HepG2 (cell line): ENCODE measurements around the gene ABHD2. TPM values are rescaled to one million over a fixed set of nuclear protein-coding genes. Genes with fewer than 3 reads are reported as not detected.

Experiments used
- CENPBD1 ChIP-seq: sonication (generic); formaldehyde crosslinking; IDR thresholded peaks from 2 replicates; pipeline ENCODE4 v1.8.0; 2022; ENCODE audit warnings: missing genetic modification reagents, low read depth, mild to moderate bottlenecking, borderline replicate concordance
- CENPT ChIP-seq: sonication (generic); formaldehyde crosslinking; IDR thresholded peaks from 2 replicates; pipeline ENCODE4 v1.8.0; 2022; ENCODE audit warnings: low read depth, mild to moderate bottlenecking, moderate library complexity, missing genetic modification reagents
- DMTF1 ChIP-seq: sonication (generic); formaldehyde crosslinking; IDR thresholded peaks from 2 replicates; pipeline ENCODE4 v1.4.0; 2020; ENCODE audit warnings: mild to moderate bottlenecking, missing genetic modification reagents
- DNMT1 ChIP-seq: sonication (generic); formaldehyde crosslinking; IDR thresholded peaks from 2 replicates; pipeline ENCODE4 v1.5.1; 2020; ENCODE audit warnings: mild to moderate bottlenecking, missing genetic modification reagents
- EP300 ChIP-seq, 3 experiments: sonication (generic) in 1 of 3; formaldehyde crosslinking in 1 of 3; IDR thresholded peaks; 2 replicates each; pipeline versions ENCODE4 v1.5.1 to v1.6.1; 2011 to 2020; ENCODE audit warnings: low read depth in 2 of 3, low read length in 2 of 3, borderline replicate concordance in 1 of 3, improper control_type of control experiment in 1 of 3, mild to moderate bottlenecking in 1 of 3, missing genetic modification reagents in 1 of 3, moderate library complexity in 1 of 3
- FOXA3 ChIP-seq: IDR thresholded peaks from 2 replicates; pipeline ENCODE4 v1.6.1; 2016; ENCODE audit warnings: missing genetic modification reagents, missing compliant biosample characterization
- HOMEZ ChIP-seq: IDR thresholded peaks from 2 replicates; pipeline ENCODE4 v1.6.1; 2016; ENCODE audit warnings: low read depth
- JUND ChIP-seq: sonication (generic); formaldehyde crosslinking; IDR thresholded peaks from 2 replicates; pipeline ENCODE4 v1.8.0; 2022; ENCODE audit warnings: mild to moderate bottlenecking, missing genetic modification reagents
- MYC ChIP-seq: sonication (generic); formaldehyde crosslinking; IDR thresholded peaks from 2 replicates; pipeline ENCODE4 v1.9.0; 2021; ENCODE audit warnings: missing genetic modification reagents, borderline replicate concordance
- NFATC3 ChIP-seq: sonication (generic); formaldehyde crosslinking; IDR thresholded peaks from 2 replicates; pipeline ENCODE4 v1.5.1; 2020; ENCODE audit warnings: mild to moderate bottlenecking, missing genetic modification reagents
- NFE2 ChIP-seq: sonication (generic); formaldehyde crosslinking; IDR thresholded peaks from 2 replicates; pipeline ENCODE4 v1.4.0; 2020; ENCODE audit warnings: missing genetic modification reagents
- PPARG ChIP-seq: conservative IDR thresholded peaks from 2 replicates; pipeline ENCODE4 v1.6.1; 2016; ENCODE audit warnings: missing biosample characterization, missing genetic modification reagents
- RBFOX2 ChIP-seq: fragments of 200-400 bp; formaldehyde crosslinking; IDR thresholded peaks from 2 replicates; pipeline ENCODE4 v1.6.1; 2017; ENCODE audit warnings: low read depth, mild to moderate bottlenecking, low read length
- RBM22 ChIP-seq: fragments of 200-400 bp; formaldehyde crosslinking; optimal IDR thresholded peaks from 2 replicates; pipeline ENCODE3; 2017; ENCODE audit warnings: mild to moderate bottlenecking, low read length, moderate library complexity
- SIX4 ChIP-seq: sonication (generic); formaldehyde crosslinking; IDR thresholded peaks from 2 replicates; pipeline ENCODE4 v1.4.0; 2020; ENCODE audit warnings: missing genetic modification reagents
- THAP11 ChIP-seq: IDR thresholded peaks from 2 replicates; pipeline ENCODE4 v1.6.1; 2016; ENCODE audit warnings: missing biosample characterization, missing genetic modification reagents
- TRAFD1 ChIP-seq: sonication (generic); formaldehyde crosslinking; IDR thresholded peaks from 2 replicates; pipeline ENCODE4 v1.5.1; 2020; ENCODE audit warnings: missing genetic modification reagents, mild to moderate bottlenecking, borderline replicate concordance
- ZBTB26 ChIP-seq: IDR thresholded peaks from 2 replicates; pipeline ENCODE4 v1.6.1; 2016; ENCODE audit warnings: missing compliant biosample characterization, missing genetic modification reagents, borderline replicate concordance
- ZFP90 ChIP-seq: sonication (generic); formaldehyde crosslinking; IDR thresholded peaks from 2 replicates; pipeline ENCODE4 v1.8.0; 2022; ENCODE audit warnings: missing genetic modification reagents, mild to moderate bottlenecking, inconsistent platforms, borderline replicate concordance
- ZNF614 ChIP-seq: IDR thresholded peaks from 2 replicates; pipeline ENCODE4 v1.6.1; 2018; ENCODE audit warnings: missing biosample characterization, missing genetic modification reagents, inconsistent platforms, borderline replicate concordance
- ZSCAN21 ChIP-seq: sonication (generic); formaldehyde crosslinking; IDR thresholded peaks from 2 replicates; pipeline ENCODE4 v1.8.0; 2022; ENCODE audit warnings: mild to moderate bottlenecking, missing genetic modification reagents, moderate library complexity, borderline replicate concordance
- polyA plus RNA-seq, 8 experiments: library from polyadenylated mRNA; depleted of rRNA in 3 of 8; stranded (reverse) in 7 of 8; unstranded in 1 of 8; fragments of >200 nt; fragmentation: Illumina TruSeq in 4 of 8; extraction: Trizol in 4 of 8; gene quantifications; 2 replicates each; pipeline versions ENCODE4 v1.2.1 to v1.2.3, GENCODE V29; 2011 to 2016; ENCODE audit warnings: low read depth in 4 of 8, missing spikeins in 1 of 8, mixed read lengths in 1 of 8; ENCODE audit not compliant: insufficient read depth in 1 of 8
- total RNA-seq, 5 experiments: library from RNA; depleted of rRNA; stranded (reverse); fragments of >200 nt; fragmentation: Illumina TruSeq; extraction: Trizol; gene quantifications; 2 replicates each; pipeline ENCODE4 v1.2.3, GENCODE V29; 2016; ENCODE audit warnings: low read depth in 1 of 5

The ABHD2 gene
- total and polyA plus RNA-seq, 2 of the 13 experiments (the other 11 are each of a cell fraction or from before 2014, with no cell fraction given): 14.8 to 22.4 TPM

GRCh38 chr15:89141885-89142284, 53.6 kb downstream of the ABHD2 start (continued):
- TF ChIP-seq TRAFD1: no peak
- TF ChIP-seq MYC: no peak
- no peak for TF ChIP-seq DNMT1 (CRISPR knock-in tag)
- no peak for TF ChIP-seq HOMEZ
- TF ChIP-seq CENPBD1 (CRISPR knock-in tag): no peak
- TF ChIP-seq RBFOX2: no peak
- peak; percentile 43; the same call in 1 of the 2 replicates for TF ChIP-seq FOXA3
- no peak for TF ChIP-seq EP300 (IDR thresholded peaks at IDR 0.05; ENCODE audit: low read depth in 2 of 2, low read length in 2 of 2)
- no peak for TF ChIP-seq EP300 (CRISPR knock-in tag; IDR thresholded peaks at IDR 0.05; ENCODE audit: borderline replicate concordance)
- no peak for TF ChIP-seq CENPT
- no peak for TF ChIP-seq ZSCAN21 (CRISPR knock-in tag)
- TF ChIP-seq THAP11 (CRISPR knock-in tag): no peak
- TF ChIP-seq ZNF614 (CRISPR knock-in tag): no peak
- no peak for TF ChIP-seq RBM22
- TF ChIP-seq PPARG (CRISPR knock-in tag): 0 out of 2 replicates have a peak, but pooled peaks have one; percentile 15
- TF ChIP-seq NFE2 (CRISPR knock-in tag): no peak
- TF ChIP-seq NFATC3 (CRISPR knock-in tag): no peak
- TF ChIP-seq DMTF1 (CRISPR knock-in tag): no peak
- TF ChIP-seq ZBTB26: peak; percentile 92
- no peak for TF ChIP-seq SIX4
- no peak for TF ChIP-seq JUND (CRISPR knock-in tag)
- TF ChIP-seq ZFP90 (CRISPR knock-in tag): no peak
